ENCODE results near the gene CHMP4B. TPM values are rescaled to one million over a fixed set of nuclear protein-coding genes. Genes with fewer than 3 reads are reported as not detected.

The CHMP4B gene
- total RNA-seq, 2 experiments from 2014 or later: 44.2 to 49.3 TPM

DNA sequence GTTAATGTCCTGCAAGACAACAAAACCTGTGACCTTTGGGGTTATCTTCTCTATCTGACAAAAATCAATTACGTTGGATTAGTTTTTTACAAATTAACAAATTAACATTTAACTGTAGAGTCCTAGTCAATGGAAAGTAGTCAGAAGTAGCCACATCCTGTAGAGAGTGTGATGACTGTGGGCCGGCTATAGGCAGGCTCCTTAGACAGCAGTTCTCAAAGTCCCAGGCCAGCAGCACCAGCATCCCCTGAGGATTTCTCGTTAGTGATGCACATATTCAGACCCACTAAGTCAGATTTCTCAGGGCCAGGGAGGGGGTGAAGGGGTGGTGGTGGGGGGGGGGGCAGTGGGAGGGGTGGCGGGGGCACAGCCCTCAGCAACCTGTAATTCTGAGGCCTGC is 42.1 kb upstream of the CHMP4B start:
- ChIA-PET POLR2A (no interaction called here), CTCF (interaction anchor here (0.5 kb wide), 1 partner anchor 151 kb away, joined by 4 read pairs; no protein-coding TSS in a partner anchor)
- Histone ChIP-seq H3K27me3 (ENCODE audit: control insufficient read depth in 1 of 2, insufficient read depth in 2 of 2, low read length in 2 of 2) (no peaks in the 10 kb centered on the region), H3K27ac (ENCODE audit: low read depth in 1 of 2, low read length in 2 of 2) (no peak overlapping the region), H3K9me3 (ENCODE audit: control insufficient read depth in 1 of 2, insufficient read depth in 1 of 2, low read length in 2 of 2) (no peaks in the 10 kb centered on the region), H3K36me3 (ENCODE audit: insufficient read depth, low read length) (peaks cover 4% of the 10 kb centered on the region), H3K4me3 (ENCODE audit: low read length) (no peak overlapping the region), H3K4me1 (ENCODE audit: insufficient read depth, low read length) (no peaks in the 10 kb centered on the region)
- Mint-ChIP-seq H3K4me3 (no peak overlapping the region), H3K4me1 (ENCODE audit: low read depth) (no peaks in the 10 kb centered on the region), H3K9me3 (no peaks in the 10 kb centered on the region), H3K27me3 (no peaks in the 10 kb centered on the region), H3K27ac (no peak overlapping the region), H3K36me3 (ENCODE audit: low read depth) (peaks cover 30% of the 10 kb centered on the region)
- intact Hi-C loops (cut with DNase I, micrococcal nuclease): no loop called here
- TF ChIP-seq, protein P1, sequence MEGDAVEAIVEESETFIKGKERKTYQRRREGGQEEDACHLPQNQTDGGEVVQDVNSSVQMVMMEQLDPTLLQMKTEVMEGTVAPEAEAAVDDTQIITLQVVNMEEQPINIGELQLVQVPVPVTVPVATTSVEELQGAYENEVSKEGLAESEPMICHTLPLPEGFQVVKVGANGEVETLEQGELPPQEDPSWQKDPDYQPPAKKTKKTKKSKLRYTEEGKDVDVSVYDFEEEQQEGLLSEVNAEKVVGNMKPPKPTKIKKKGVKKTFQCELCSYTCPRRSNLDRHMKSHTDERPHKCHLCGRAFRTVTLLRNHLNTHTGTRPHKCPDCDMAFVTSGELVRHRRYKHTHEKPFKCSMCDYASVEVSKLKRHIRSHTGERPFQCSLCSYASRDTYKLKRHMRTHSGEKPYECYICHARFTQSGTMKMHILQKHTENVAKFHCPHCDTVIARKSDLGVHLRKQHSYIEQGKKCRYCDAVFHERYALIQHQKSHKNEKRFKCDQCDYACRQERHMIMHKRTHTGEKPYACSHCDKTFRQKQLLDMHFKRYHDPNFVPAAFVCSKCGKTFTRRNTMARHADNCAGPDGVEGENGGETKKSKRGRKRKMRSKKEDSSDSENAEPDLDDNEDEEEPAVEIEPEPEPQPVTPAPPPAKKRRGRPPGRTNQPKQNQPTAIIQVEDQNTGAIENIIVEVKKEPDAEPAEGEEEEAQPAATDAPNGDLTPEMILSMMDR (IDR thresholded peaks at IDR 0.05): no peak
- ATAC-seq (ENCODE audit: poor library complexity) (no peak), DNase-seq (no peak)

- peaks cover 30% of the 10 kb centered on the region for H3K36me3 Mint-ChIP-seq (ENCODE audit: low read depth)
- DNase-seq (no peak), ATAC-seq (ENCODE audit: poor library complexity) (no peak)
- ChIA-PET POLR2A (no interaction called here), CTCF (no interaction called here)
- no peaks in the 10 kb centered on the region for H3K4me1 Mint-ChIP-seq (ENCODE audit: low read depth)
- TF ChIP-seq, protein P1 (IDR thresholded peaks at IDR 0.05): no peak
- H3K9me3 Mint-ChIP-seq: no peaks in the 10 kb centered on the region
- Histone ChIP-seq H3K36me3 (ENCODE audit: insufficient read depth, low read length) (peaks cover 4% of the 10 kb centered on the region), H3K27ac (ENCODE audit: low read depth in 1 of 2, low read length in 2 of 2) (no peak overlapping the region), H3K9me3 (ENCODE audit: control insufficient read depth in 1 of 2, insufficient read depth in 1 of 2, low read length in 2 of 2) (no peaks in the 10 kb centered on the region), H3K27me3 (ENCODE audit: control insufficient read depth in 1 of 2, insufficient read depth in 2 of 2, low read length in 2 of 2) (no peaks in the 10 kb centered on the region), H3K4me1 (ENCODE audit: insufficient read depth, low read length) (no peaks in the 10 kb centered on the region), H3K4me3 (ENCODE audit: low read length) (no peak overlapping the region)
- no peak overlapping the region for H3K27ac Mint-ChIP-seq
- no peak overlapping the region for H3K4me3 Mint-ChIP-seq
- intact Hi-C loops (cut with DNase I, micrococcal nuclease): no loop called here
- no peaks in the 10 kb centered on the region for H3K27me3 Mint-ChIP-seq
Measured at GRCh38 chr20:33770005-33770404, 41.1 kb upstream of the CHMP4B start.

DNA sequence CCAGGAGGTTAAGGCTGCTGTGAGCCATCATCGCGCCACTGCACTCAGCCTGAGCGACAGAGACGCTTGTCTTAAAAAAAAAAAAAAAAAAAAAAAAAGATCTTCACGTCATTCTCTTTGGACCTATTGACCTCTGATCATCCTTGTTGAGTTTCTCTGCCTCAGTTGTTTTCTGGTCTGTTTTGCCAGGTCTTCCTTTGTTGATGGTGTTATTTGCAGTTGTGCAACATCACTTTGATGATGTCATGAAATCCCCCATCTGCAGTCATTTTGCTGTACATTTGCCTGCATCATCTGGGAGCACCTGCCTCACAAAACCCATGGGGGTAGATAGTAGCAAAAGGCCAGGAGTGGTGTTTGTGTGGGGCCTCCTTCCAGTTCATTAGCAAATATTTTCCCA is 39.2 kb upstream of the CHMP4B start:
- CTCF ChIA-PET: no interaction called here
- no peaks in the 10 kb centered on the region for H3K27me3 Mint-ChIP-seq

More for the DNA sequence above, 39.2 kb upstream of the CHMP4B start:
- H3K4me1 ChIP-seq (ENCODE audit: insufficient read depth, low read length): no peaks in the 10 kb centered on the region
- no peaks in the 10 kb centered on the region for H3K27me3 ChIP-seq (ENCODE audit: control insufficient read depth in 1 of 2, insufficient read depth in 2 of 2, low read length in 2 of 2)
- Mint-ChIP-seq H3K4me1 (ENCODE audit: low read depth) (no peaks in the 10 kb centered on the region), H3K9me3 (no peaks in the 10 kb centered on the region), H3K27ac (no peak overlapping the region), H3K36me3 (ENCODE audit: low read depth) (peaks cover 25% of the 10 kb centered on the region), H3K4me3 (no peak overlapping the region)
- DNase-seq (no peak), ATAC-seq (ENCODE audit: poor library complexity) (no peak)
- intact Hi-C loops (cut with DNase I, micrococcal nuclease): no loop called here
- H3K27ac ChIP-seq (ENCODE audit: low read depth in 1 of 2, low read length in 2 of 2): no peak overlapping the region
- no peaks in the 10 kb centered on the region for H3K9me3 ChIP-seq (ENCODE audit: control insufficient read depth in 1 of 2, insufficient read depth in 1 of 2, low read length in 2 of 2)
- POLR2A ChIA-PET: no interaction called here
- H3K36me3 ChIP-seq (ENCODE audit: insufficient read depth, low read length): peaks cover 4% of the 10 kb centered on the region
- no peak overlapping the region for H3K4me3 ChIP-seq (ENCODE audit: low read length)
- TF ChIP-seq, protein P1 (IDR thresholded peaks at IDR 0.05): no peak
